K562 (cell line): Measurements from ENCODE around the gene TNF. TPM values are rescaled to one million over a fixed set of nuclear protein-coding genes. Genes with fewer than 3 reads are reported as not detected.

Source experiments
- BCOR ChIP-seq: fragments of 450-650 bp; IDR thresholded peaks from 2 replicates; pipeline ENCODE4 v1.6.1; 2016
- BRD9 ChIP-seq: fragments of 450-650 bp; IDR thresholded peaks from 2 replicates; pipeline ENCODE4 v1.6.1; 2018; ENCODE audit warnings: low read depth; ENCODE audit not compliant: partially characterized antibody
- CHD2 ChIP-seq: IDR thresholded peaks from 2 replicates; pipeline ENCODE4 v1.6.1; 2011; ENCODE audit warnings: low read depth, low read length
- ETV1 ChIP-seq: fragments of 450-650 bp; conservative IDR thresholded peaks from 2 replicates; pipeline ENCODE4 v1.6.1; 2016; ENCODE audit warnings: missing genetic modification characterization, control low read depth, low read depth, missing compliant biosample characterization
- POLR2AphosphoS2 ChIP-seq: IDR thresholded peaks from 2 replicates; pipeline ENCODE4 v1.6.1; 2012; ENCODE audit warnings: low read length, improper control_type of control experiment
- PTTG1 ChIP-seq: fragments of 450-650 bp; IDR thresholded peaks from 2 replicates; pipeline ENCODE4 v1.6.1; 2016; ENCODE audit warnings: low read depth, mild to moderate bottlenecking, missing genetic modification characterization, missing compliant biosample characterization
- SAFB2 ChIP-seq: fragments of 200-400 bp; formaldehyde crosslinking; IDR thresholded peaks from 2 replicates; pipeline ENCODE4 v1.6.1; 2018; ENCODE audit warnings: borderline replicate concordance, low read length, low read depth, moderate library complexity; ENCODE audit not compliant: severe bottlenecking
- TCF3 ChIP-seq: sonication (generic); formaldehyde crosslinking; IDR thresholded peaks from 2 replicates; pipeline ENCODE4 v1.4.0; 2020; ENCODE audit warnings: mild to moderate bottlenecking, missing genetic modification reagents
- TRIM28 ChIP-seq: fragments of 450-650 bp; IDR thresholded peaks from 2 replicates; pipeline ENCODE4 v1.6.1; 2017
- XRCC5 ChIP-seq: fragments of 200-400 bp; formaldehyde crosslinking; IDR thresholded peaks from 2 replicates; pipeline ENCODE4 v1.6.1; 2017; ENCODE audit warnings: low read depth, mild to moderate bottlenecking, low read length
- ZBTB1 ChIP-seq: sonication (generic); formaldehyde crosslinking; IDR thresholded peaks from 2 replicates; pipeline ENCODE4 v1.8.1; 2023; ENCODE audit warnings: missing genetic modification reagents, low read depth, mild to moderate bottlenecking, borderline replicate concordance
- ZNF431 ChIP-seq: sonication (generic); formaldehyde crosslinking; IDR thresholded peaks from 2 replicates; pipeline ENCODE4 v1.8.0; 2022; ENCODE audit warnings: mild to moderate bottlenecking, missing genetic modification reagents
- ZSCAN32 ChIP-seq: fragments of 450-650 bp; formaldehyde crosslinking; IDR thresholded peaks from 2 replicates; pipeline ENCODE4 v1.4.0; 2020; ENCODE audit warnings: mild to moderate bottlenecking, moderate library complexity
- polyA plus RNA-seq, 8 experiments: library from polyadenylated mRNA; depleted of rRNA in 4 of 8; stranded (reverse) in 5 of 8; unstranded in 3 of 8; fragments of >200 nt; fragmentation: Nextera tagmentation in 2 of 8; fragmentation: Illumina TruSeq in 1 of 8; extraction: Ambion mirVana in 2 of 8; extraction: Trizol in 1 of 8; gene quantifications; 2 replicates each; pipeline versions ENCODE4 v1.2.1 to v1.2.3, GENCODE V29; 2011 to 2014; ENCODE audit warnings: inconsistent platforms in 1 of 8, missing spikeins in 1 of 8
- total RNA-seq, 7 experiments: library from RNA; depleted of rRNA in 6 of 7; stranded (reverse); fragments of >200 nt in 6 of 7; fragmentation: Illumina TruSeq in 2 of 7; extraction: Trizol in 2 of 7; gene quantifications; 2 replicates each; pipeline versions ENCODE4 v1.2.1 to v1.2.3, GENCODE V29; 2011 to 2021; ENCODE audit warnings: low replicate concordance in 1 of 7
- TF ChIP-seq, protein P1 (sequence below): fragments of 450-650 bp; IDR thresholded peaks from 2 replicates; pipeline ENCODE4 v1.6.1; 2016; ENCODE audit warnings: borderline replicate concordance
- TF ChIP-seq, protein P2 (sequence below): fragments of 200-800 bp; sonication (Bioruptor generic); IDR thresholded peaks from 2 replicates; pipeline ENCODE4 v1.6.1; 2016; ENCODE audit warnings: missing genetic modification characterization, missing compliant biosample characterization
- TF ChIP-seq, protein P3 (sequence below): sonication (generic); formaldehyde crosslinking; IDR thresholded peaks from 2 replicates; pipeline ENCODE4 v1.8.0; 2022; ENCODE audit warnings: mild to moderate bottlenecking, low read depth, missing genetic modification reagents
- TF ChIP-seq, protein P4 (sequence below): fragments of 450-650 bp; IDR thresholded peaks from 2 replicates; pipeline ENCODE4 v1.6.1; 2016; ENCODE audit warnings: mild to moderate bottlenecking

TNF gene
- total and polyA plus RNA-seq, 9 of the 15 experiments (the other 6 are each of a cell fraction or from before 2014, with no cell fraction given), result 0.08 to 0.40 TPM; not detected in 7

DNA sequence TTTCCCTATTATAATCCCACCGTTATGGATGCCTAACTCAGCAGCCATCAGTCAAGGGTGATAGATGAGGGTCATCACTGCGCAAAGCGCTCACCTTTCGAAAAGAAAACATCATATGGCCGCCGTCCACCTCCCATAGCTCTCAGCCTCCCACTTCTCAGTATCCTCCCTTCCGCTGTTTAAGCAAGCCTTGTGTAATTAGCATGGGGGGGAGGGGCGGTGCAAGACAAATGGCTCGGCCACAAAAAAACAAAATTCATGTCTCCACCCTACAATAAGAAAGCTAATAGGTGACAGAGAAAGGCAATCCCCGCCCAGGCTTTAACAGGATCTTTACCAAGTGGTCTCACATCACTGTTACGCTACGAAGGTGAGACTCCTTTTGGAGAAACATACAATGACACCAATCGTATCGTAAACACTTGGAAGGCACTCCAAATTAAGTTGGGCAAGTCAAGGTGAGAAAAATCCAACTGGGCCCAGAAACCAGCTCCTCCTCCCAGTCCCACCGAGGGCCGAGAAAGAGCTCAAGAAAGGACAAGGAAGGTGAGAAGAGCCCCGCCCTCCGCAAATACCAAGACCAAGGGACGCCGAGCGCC is 34.2 kb upstream of the TNF start (continued):
- no peak; the same call in 1 of the 2 replicates for TF ChIP-seq TCF3 (CRISPR knock-in tag)
- TF ChIP-seq ZNF431 (CRISPR knock-in tag), result 0 out of 2 replicates have a peak, but pooled peaks have one; percentile 62
- TF ChIP-seq CHD2, result peak; percentile 48; the same call in 1 of the 2 replicates
- TF ChIP-seq, protein P1, sequence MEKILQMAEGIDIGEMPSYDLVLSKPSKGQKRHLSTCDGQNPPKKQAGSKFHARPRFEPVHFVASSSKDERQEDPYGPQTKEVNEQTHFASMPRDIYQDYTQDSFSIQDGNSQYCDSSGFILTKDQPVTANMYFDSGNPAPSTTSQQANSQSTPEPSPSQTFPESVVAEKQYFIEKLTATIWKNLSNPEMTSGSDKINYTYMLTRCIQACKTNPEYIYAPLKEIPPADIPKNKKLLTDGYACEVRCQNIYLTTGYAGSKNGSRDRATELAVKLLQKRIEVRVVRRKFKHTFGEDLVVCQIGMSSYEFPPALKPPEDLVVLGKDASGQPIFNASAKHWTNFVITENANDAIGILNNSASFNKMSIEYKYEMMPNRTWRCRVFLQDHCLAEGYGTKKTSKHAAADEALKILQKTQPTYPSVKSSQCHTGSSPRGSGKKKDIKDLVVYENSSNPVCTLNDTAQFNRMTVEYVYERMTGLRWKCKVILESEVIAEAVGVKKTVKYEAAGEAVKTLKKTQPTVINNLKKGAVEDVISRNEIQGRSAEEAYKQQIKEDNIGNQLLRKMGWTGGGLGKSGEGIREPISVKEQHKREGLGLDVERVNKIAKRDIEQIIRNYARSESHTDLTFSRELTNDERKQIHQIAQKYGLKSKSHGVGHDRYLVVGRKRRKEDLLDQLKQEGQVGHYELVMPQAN, result peak; percentile 71; the same call in 1 of the 2 replicates
- TF ChIP-seq BRD9, result no peak
- peak; percentile 38; the same call in 1 of the 2 replicates for TF ChIP-seq ZSCAN32
- TF ChIP-seq, protein P2, sequence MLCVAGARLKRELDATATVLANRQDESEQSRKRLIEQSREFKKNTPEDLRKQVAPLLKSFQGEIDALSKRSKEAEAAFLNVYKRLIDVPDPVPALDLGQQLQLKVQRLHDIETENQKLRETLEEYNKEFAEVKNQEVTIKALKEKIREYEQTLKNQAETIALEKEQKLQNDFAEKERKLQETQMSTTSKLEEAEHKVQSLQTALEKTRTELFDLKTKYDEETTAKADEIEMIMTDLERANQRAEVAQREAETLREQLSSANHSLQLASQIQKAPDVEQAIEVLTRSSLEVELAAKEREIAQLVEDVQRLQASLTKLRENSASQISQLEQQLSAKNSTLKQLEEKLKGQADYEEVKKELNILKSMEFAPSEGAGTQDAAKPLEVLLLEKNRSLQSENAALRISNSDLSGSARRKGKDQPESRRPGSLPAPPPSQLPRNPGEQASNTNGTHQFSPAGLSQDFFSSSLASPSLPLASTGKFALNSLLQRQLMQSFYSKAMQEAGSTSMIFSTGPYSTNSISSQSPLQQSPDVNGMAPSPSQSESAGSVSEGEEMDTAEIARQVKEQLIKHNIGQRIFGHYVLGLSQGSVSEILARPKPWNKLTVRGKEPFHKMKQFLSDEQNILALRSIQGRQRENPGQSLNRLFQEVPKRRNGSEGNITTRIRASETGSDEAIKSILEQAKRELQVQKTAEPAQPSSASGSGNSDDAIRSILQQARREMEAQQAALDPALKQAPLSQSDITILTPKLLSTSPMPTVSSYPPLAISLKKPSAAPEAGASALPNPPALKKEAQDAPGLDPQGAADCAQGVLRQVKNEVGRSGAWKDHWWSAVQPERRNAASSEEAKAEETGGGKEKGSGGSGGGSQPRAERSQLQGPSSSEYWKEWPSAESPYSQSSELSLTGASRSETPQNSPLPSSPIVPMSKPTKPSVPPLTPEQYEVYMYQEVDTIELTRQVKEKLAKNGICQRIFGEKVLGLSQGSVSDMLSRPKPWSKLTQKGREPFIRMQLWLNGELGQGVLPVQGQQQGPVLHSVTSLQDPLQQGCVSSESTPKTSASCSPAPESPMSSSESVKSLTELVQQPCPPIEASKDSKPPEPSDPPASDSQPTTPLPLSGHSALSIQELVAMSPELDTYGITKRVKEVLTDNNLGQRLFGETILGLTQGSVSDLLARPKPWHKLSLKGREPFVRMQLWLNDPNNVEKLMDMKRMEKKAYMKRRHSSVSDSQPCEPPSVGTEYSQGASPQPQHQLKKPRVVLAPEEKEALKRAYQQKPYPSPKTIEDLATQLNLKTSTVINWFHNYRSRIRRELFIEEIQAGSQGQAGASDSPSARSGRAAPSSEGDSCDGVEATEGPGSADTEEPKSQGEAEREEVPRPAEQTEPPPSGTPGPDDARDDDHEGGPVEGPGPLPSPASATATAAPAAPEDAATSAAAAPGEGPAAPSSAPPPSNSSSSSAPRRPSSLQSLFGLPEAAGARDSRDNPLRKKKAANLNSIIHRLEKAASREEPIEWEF (CRISPR knock-in tag), result no peak
- TF ChIP-seq ZBTB1 (CRISPR knock-in tag), result peak; percentile 6; the same call in 1 of the 2 replicates
- no peak for TF ChIP-seq BCOR
- TF ChIP-seq PTTG1 (tag), result no peak
- TF ChIP-seq POLR2AphosphoS2, result 0 out of 2 replicates have a peak, but pooled peaks have one; percentile 24
- TF ChIP-seq, protein P3, sequence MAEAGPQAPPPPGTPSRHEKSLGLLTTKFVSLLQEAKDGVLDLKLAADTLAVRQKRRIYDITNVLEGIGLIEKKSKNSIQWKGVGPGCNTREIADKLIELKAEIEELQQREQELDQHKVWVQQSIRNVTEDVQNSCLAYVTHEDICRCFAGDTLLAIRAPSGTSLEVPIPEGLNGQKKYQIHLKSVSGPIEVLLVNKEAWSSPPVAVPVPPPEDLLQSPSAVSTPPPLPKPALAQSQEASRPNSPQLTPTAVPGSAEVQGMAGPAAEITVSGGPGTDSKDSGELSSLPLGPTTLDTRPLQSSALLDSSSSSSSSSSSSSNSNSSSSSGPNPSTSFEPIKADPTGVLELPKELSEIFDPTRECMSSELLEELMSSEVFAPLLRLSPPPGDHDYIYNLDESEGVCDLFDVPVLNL, result no peak
- TF ChIP-seq ETV1 (tag), result peak; percentile 92
- TF ChIP-seq XRCC5, result 0 out of 2 replicates have a peak, but pooled peaks have one; percentile 26
- TF ChIP-seq TRIM28, result no peak
- TF ChIP-seq, protein P4, sequence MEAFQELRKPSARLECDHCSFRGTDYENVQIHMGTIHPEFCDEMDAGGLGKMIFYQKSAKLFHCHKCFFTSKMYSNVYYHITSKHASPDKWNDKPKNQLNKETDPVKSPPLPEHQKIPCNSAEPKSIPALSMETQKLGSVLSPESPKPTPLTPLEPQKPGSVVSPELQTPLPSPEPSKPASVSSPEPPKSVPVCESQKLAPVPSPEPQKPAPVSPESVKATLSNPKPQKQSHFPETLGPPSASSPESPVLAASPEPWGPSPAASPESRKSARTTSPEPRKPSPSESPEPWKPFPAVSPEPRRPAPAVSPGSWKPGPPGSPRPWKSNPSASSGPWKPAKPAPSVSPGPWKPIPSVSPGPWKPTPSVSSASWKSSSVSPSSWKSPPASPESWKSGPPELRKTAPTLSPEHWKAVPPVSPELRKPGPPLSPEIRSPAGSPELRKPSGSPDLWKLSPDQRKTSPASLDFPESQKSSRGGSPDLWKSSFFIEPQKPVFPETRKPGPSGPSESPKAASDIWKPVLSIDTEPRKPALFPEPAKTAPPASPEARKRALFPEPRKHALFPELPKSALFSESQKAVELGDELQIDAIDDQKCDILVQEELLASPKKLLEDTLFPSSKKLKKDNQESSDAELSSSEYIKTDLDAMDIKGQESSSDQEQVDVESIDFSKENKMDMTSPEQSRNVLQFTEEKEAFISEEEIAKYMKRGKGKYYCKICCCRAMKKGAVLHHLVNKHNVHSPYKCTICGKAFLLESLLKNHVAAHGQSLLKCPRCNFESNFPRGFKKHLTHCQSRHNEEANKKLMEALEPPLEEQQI, result no peak
- TF ChIP-seq SAFB2, result no peak
